ENCODE results near the gene NME1. TPM values are rescaled to one million over a fixed set of nuclear protein-coding genes. Genes with fewer than 3 reads are reported as not detected.
"Not testable (repeated sequence)": the region's sequence is repeated elsewhere in the genome, so short reads cannot be mapped to it uniquely, and the experiment has no call there.

Gene NME1
- total RNA-seq, 1 donor from 2014 or later = 108 TPM

GRCh38 chr17:51147650-51148049 lies 5.7 kb upstream of the NME1 start:
- ATAC-seq = no peak

- ATAC-seq = no peak
These were observed 4.2 kb upstream of the NME1 start for GRCh38 chr17:51149163-51149562.

GRCh38 chr17:51150932-51151331 lies 2.4 kb upstream of the NME1 start:
- no peak for ATAC-seq

GRCh38 chr17:51152766-51153209 lies 571 bp upstream of the NME1 start:
- no peak for ATAC-seq

GRCh38 chr17:51154176-51154575 lies 817 bp downstream of the NME1 start:
- ATAC-seq = no peak

DNA sequence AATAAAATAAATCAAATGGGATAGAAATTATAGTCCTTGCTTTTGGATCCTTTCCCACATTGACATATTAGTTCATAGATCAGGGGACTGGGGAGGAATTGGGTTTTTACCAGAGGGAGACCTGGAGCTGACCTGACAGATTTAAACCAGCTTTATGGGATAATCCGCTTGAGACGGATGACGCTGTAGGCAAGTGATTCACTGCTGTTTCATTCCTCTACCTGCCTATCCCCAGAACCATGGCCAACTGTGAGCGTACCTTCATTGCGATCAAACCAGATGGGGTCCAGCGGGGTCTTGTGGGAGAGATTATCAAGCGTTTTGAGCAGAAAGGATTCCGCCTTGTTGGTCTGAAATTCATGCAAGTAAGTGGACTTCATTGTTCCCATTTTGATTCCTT lies 2.1 kb downstream of the NME1 start:
- ATAC-seq = peak; percentile 27

GRCh38 chr17:51159604-51160003 lies 6.2 kb downstream of the NME1 start:
- no peak for ATAC-seq

DNA sequence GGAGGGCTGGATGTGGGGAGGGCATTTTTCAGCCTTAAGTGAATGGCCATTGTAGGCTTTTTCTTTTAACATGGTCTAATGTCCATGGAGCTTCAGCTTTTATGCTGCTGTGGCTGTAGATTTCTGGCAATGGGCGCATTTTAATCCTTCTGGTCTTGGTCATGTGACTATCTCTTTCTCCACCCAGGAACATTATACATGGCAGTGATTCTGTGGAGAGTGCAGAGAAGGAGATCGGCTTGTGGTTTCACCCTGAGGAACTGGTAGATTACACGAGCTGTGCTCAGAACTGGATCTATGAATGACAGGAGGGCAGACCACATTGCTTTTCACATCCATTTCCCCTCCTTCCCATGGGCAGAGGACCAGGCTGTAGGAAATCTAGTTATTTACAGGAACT lies 8.2 kb downstream of the NME1 start:
- no peak for ATAC-seq

DNA sequence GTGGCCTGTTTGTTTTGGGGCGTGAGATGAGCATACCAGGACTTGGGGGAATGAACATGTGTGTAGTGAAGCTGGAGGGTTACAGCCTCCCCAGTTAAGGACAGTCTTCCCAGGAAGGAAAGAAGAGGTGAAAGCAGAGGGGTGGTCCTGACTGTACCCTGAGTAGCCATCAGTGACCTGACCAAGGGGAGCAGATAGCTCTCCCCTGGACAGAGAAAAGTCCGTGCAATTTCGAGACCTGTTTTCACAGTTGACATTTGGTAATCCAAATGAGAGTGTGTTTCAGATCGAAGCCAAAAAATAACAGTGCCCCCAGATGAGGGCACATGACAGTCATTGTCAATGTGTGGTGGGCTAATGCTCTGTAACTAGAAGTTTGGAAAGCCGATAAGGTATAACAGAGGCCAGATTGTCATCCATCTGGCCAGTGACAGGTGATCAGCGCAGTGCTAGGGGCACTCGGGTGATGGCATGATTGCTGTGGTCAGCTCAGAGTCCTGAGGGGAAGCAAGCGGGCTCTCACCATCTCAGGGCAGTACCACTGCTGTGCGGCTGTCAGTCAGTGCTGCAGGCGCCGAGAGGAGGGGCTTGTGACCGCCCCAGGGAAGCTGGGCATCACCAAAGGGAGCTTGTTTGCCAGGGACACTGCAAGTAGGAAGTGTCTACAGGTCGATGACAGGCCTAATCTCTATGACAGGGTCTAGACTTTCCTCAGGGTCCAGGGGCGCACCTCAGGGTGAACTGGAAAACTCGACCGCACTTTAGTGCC lies 11.7 kb downstream of the NME1 start:
- peak; percentile 1 for ATAC-seq

GRCh38 chr17:51165680-51166197 lies 12.4 kb downstream of the NME1 start:
- peak; percentile 41 for ATAC-seq

DNA sequence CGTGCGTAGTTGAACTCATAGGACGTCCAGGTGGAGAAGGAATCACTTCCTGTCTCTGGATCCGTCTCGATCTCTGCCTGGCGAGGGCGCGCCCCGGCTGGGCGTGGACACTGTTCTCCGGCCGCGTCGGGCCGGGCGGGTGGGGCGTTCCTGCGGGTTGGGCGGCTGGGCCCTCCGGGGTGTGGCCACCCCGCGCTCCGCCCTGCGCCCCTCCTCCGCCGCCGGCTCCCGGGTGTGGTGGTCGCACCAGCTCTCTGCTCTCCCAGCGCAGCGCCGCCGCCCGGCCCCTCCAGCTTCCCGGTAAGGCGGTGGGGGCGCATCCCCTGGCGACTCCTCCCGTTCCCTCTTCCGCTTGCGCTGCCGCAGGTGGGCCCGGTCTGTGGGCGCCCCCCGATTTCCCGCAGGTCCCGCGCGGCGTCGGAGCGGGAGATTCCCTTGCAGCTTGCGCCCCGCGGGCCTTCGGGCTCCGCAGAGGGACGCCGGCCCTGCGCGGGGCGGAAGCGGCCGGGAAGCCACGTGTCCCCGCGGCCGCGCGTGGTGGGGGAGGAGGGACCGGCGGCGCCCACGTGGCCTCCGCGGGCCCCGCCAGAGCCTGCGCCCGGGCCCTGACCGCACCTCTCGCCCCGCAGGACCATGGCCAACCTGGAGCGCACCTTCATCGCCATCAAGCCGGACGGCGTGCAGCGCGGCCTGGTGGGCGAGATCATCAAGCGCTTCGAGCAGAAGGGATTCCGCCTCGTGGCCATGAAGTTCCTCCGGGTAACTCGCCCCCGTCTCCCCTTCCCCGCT lies 13.0 kb downstream of the NME1 start, which contains the start of gene NME2:
Gene NME2 (plus strand): TSS at position 214 of the 789 bp plus-strand sequence. CDS start 420 bp downstream, at position 634.
- ATAC-seq = peak; percentile 96

DNA sequence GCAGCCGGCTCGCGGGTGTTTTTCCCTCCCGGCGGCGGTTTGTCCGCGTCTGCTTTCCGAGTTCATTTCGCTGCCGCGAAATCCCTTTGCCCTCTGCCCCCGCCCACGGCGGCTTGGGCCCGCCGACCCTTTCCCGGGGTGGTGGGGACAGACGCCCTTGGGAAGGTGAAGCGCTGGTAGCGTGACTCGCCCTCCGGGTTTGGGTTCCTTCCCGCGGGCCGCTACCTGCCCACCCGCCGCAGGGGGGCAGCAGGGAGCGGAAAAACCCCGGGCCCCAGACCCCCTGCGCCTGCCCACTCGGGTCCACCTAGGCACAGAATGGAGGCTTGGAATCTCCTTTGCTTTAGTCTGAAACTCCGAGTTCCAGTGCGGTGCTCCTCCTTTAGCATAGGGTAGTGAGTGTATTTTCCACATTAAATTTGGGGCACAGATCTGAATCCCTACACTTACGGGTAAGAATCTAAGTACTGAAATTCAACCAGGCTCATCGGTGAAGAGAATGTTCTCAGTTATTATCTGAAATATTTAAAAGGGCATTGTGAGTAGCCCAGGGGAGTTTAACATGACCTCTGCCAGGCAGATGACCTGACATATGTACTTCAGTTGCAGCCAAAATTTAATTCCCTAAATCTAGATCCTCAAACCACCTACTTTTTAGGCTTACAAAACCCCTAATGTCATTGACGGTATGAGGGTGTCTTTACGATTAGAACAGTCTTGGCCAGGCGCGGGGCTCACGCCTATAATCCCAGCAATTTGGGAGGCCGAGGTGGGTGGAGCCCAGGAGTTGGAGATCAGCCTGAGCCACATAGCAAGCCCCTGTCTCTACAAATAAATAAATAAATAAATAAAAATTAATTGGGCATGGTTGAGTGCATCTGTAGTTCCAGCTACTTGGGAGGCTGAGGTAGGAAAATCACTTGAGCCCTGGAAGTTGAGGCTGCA lies 13.9 kb downstream of the NME1 start:
- peak; percentile 41 for ATAC-seq

DNA sequence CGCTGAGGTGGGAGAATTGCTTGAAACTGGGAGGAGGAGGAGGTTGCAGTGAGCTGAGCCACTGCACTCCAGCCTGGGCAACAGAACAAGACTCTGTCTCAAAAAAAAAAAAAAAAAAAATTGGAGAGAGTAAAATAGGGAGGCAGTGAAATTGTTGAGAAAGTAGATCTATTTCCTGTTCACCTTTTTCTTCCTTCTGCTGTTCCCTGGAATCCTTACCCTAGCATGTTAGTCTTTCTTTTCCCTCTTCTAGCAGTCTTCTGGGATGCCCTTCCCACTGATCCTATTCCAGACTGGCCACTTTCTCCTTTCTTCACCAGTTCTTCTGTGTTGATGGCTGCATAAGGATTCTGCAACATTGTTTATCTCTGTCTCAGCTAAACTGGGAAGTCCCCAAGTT lies 16.0 kb downstream of the NME1 start:
- no peak for ATAC-seq

DNA sequence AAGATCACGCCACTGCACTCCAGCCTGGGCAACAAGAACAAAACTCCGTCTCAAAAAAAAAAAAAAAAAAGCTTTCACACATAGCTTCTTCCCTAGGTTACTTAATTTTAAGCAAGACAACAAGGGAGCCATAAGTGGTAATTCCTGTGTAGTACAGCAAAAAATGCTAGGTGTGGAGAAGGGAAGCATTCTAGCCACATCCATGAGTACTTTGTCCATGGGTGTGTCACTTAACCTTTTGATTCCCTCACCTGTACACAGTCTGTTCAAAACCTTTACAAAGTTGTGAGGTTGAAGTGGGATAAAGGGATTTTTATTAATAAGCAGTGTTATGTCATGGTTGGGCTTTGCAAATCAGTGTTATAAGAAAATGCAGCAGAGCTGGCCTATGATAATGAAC lies 17.4 kb downstream of the NME1 start:
- ATAC-seq = no peak

- not testable (repeated sequence) for ATAC-seq
These were observed 18.7 kb downstream of the NME1 start for GRCh38 chr17:51172030-51172429.

DNA sequence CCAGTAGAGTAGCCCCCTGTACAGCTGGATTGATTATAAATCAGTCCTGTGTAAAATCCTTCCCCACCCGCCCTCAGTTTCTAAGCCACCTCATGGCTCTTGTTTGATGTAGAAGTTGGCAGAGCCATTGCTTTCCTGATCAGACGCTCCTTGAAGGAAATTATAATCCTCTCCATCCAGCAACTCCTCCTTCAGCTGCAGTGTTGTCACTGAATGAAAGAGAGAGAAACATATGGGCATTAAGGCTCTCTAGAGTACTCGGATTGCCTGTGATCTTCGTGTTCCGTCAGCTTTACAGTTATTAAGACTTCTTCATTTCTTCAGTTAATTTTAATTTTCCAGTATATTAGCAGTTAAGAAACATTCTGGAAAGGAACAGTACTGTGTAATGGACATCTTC lies 27.1 kb downstream of the NME1 start:
- no peak for ATAC-seq

- ATAC-seq = no peak
These were observed 30.8 kb downstream of the NME1 start for GRCh38 chr17:51184124-51184523.

- ATAC-seq = no peak
These were observed 32.5 kb downstream of the NME1 start for GRCh38 chr17:51185763-51186332.

DNA sequence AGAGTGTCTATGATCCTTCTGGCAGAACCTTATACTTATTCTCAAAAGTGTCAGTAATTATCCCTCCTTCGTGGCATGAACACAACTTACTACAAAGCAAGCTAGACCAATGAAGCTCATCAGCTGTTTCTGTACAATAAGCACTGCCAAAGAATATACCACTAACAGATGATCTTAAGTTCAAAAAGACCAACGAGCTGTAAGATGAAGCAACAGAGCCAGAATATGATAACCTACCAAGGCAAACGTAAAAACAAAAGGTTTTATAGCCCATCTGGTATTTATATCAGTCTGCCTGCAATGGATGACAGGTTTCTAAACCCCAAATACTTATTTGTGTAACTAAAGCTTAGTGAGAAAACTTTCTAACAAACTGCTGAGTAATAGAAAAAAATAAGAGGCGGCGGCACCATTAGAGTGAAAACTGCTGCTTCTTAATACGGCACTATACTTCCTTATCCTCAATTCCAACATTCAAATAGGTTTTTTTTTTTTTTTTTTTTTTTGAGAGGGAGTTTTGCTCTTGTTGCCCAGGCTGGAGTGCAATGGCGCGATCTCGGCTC lies 35.0 kb downstream of the NME1 start:
- ATAC-seq = no peak

- no peak for ATAC-seq
These were observed 35.8 kb downstream of the NME1 start for GRCh38 chr17:51189162-51189561.

DNA sequence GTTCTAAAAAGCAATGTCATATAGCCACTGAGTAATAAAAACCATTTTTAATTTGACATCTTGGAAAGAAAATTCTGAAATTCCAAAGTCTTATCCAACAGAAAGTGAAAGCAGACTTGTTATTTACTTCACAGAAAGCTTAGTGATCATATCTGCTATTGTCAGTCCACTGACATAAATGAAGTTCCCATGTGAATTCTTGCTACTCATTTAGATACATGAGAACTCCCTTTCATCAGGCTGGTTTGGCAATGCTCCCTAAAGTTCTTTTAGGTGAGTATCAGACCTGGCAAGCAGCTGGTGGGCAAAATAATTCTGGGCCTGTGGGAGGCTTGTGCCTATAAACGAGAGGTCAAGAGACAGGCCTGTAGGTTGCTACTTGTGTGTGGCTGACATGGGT lies 36.3 kb downstream of the NME1 start:
- ATAC-seq = no peak

DNA sequence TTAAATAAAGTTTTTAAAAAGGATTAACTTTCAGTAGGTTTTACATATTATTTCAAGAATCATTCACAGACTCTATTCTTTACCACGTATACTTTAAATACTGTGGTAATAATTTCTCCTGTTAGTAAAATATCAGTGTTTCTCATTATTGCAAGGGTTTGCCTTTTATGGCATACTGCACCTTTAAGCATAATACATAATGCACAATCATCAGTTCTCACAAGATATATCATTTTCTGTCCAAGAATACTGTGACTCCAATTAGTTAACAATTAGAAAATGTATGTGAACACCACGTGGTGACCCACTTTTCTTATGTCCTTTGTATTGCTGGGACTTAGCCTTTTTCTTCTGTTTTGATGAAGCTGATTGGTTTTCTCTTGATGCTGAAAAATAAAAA lies 38.5 kb downstream of the NME1 start:
- ATAC-seq = no peak
